Body of pancreas (tissue), 4 donors: ENCODE measurements around the gene ACAA1.

Experiments used
- POLR2A ChIP-seq, 3 donors: fragments of 450-650 bp; IDR thresholded peaks; one replicate each; pipeline ENCODE4 v1.6.1; 2016; ENCODE audit warnings: antibody characterized with exemption in 3 of 3, mild to moderate bottlenecking in 2 of 3
- TF ChIP-seq, protein P1 (sequence below), 7 experiments: fragments of 450-650 bp in 4 of 7; fragments of 200-600 bp in 3 of 7; sonication (generic) in 3 of 7; IDR thresholded peaks; one replicate each; pipeline ENCODE4 v1.5.1; 2016 to 2019; ENCODE audit warnings: antibody characterized with exemption in 7 of 7

DNA sequence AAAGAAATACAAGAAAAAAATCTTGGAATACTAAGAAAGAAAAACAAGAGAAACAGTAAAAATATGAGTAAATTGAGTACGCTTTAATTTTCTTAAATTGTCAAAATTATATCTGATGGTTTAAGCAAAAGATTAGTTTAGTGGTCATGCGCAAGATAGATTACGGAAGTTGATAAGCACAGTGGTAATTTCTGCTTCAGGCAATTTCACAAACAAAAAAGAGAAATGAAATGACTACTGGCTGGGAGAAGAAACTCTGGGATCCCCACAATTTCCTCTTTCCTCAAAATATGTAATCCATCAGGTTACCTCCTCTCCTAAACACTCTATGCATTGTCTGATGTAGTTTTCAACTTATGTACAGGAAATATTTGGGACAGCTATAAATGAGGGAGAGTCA is 10.5 kb upstream of the ACAA1 start:
- TF ChIP-seq, protein P1, sequence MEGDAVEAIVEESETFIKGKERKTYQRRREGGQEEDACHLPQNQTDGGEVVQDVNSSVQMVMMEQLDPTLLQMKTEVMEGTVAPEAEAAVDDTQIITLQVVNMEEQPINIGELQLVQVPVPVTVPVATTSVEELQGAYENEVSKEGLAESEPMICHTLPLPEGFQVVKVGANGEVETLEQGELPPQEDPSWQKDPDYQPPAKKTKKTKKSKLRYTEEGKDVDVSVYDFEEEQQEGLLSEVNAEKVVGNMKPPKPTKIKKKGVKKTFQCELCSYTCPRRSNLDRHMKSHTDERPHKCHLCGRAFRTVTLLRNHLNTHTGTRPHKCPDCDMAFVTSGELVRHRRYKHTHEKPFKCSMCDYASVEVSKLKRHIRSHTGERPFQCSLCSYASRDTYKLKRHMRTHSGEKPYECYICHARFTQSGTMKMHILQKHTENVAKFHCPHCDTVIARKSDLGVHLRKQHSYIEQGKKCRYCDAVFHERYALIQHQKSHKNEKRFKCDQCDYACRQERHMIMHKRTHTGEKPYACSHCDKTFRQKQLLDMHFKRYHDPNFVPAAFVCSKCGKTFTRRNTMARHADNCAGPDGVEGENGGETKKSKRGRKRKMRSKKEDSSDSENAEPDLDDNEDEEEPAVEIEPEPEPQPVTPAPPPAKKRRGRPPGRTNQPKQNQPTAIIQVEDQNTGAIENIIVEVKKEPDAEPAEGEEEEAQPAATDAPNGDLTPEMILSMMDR (IDR thresholded peaks at IDR 0.05), result no peak
- no peak for TF ChIP-seq POLR2A (IDR thresholded peaks at IDR 0.05)
